Smooth muscle cell (in vitro differentiated cells): ENCODE measurements around the gene QRFP. TPM values are rescaled to one million over a fixed set of nuclear protein-coding genes. Genes with fewer than 3 reads are reported as not detected.
"Not testable (repeated sequence)": the region's sequence is repeated elsewhere in the genome, so short reads cannot be mapped to it uniquely, and the experiment has no call there.

Experiments used
- DNase-seq: peaks from one replicate; lab custom pipeline; 2025; ENCODE audit not compliant: unreplicated experiment; lab: John Stamatoyannopoulos, UW
- H2AFZ ChIP-seq: fragments of 200-600 bp; sonication (generic); 2 replicates; pipeline ENCODE4 v1.6.0; 2016; ENCODE audit warnings: antibody characterized with exemption, low read depth, mild to moderate bottlenecking
- H3F3A ChIP-seq: fragments of 200-600 bp; sonication (generic); 2 replicates; pipeline ENCODE4 v1.6.0; 2017; ENCODE audit warnings: antibody characterized with exemption, low read depth
- H3K27ac ChIP-seq: fragments of 200-600 bp; sonication (generic); 2 replicates; pipeline ENCODE4 v1.5.1; 2016; ENCODE audit warnings: low read depth, mild to moderate bottlenecking
- H3K27me3 ChIP-seq: fragments of 200-600 bp; sonication (generic); 2 replicates; pipeline ENCODE4 v1.6.1; 2016; ENCODE audit warnings: low read depth, mild to moderate bottlenecking
- H3K36me3 ChIP-seq: fragments of 200-600 bp; sonication (generic); 2 replicates; pipeline ENCODE4 v1.5.1; 2016; ENCODE audit warnings: low read depth
- H3K4me1 ChIP-seq: fragments of 200-600 bp; sonication (generic); 2 replicates; pipeline ENCODE4 v1.5.1; 2016; ENCODE audit warnings: low read depth
- H3K4me2 ChIP-seq: fragments of 200-600 bp; sonication (generic); 2 replicates; pipeline ENCODE4 v1.6.0; 2016; ENCODE audit warnings: mild to moderate bottlenecking
- H3K4me3 ChIP-seq: fragments of 200-600 bp; sonication (generic); 2 replicates; pipeline ENCODE4 v1.5.1; 2016; ENCODE audit warnings: mild to moderate bottlenecking
- H3K79me2 ChIP-seq: fragments of 200-600 bp; sonication (generic); 2 replicates; pipeline ENCODE4 v1.6.0; 2016; ENCODE audit warnings: low read depth, mild to moderate bottlenecking
- H3K9ac ChIP-seq: fragments of 200-600 bp; sonication (generic); 2 replicates; pipeline ENCODE4 v1.6.0; 2016; ENCODE audit warnings: low read depth
- H3K9me3 ChIP-seq: fragments of 200-600 bp; sonication (generic); replicated peaks from 2 replicates; pipeline ENCODE4 v1.5.1; 2016; ENCODE audit warnings: low read depth
- H4K20me1 ChIP-seq: fragments of 200-600 bp; sonication (generic); 2 replicates; pipeline ENCODE4 v1.6.0; 2016; ENCODE audit warnings: low read depth
- CTCF ChIP-seq: fragments of 200-600 bp; sonication (generic); IDR thresholded peaks from 2 replicates; pipeline ENCODE4 v1.5.1; 2017; ENCODE audit warnings: borderline replicate concordance, mild to moderate bottlenecking, antibody characterized with exemption; ENCODE audit not compliant: insufficient read depth, poor library complexity, severe bottlenecking
- WGBS: methylation state at CpG from one replicate; pipeline ENCODE4 v1.1.7; 2016; ENCODE audit warnings: low lambda C conversion rate; 5-methylcytosine and 5-hydroxymethylcytosine counted together
- polyA plus RNA-seq: library from polyadenylated mRNA; unstranded; fragments of >200 nt; fragmentation: Nextera tagmentation; extraction: Ambion mirVana; gene quantifications from 2 replicates; pipeline ENCODE4 v1.2.1, GENCODE V29; 2016
- total RNA-seq: library from RNA; depleted of rRNA; stranded (reverse); fragments of >200 nt; gene quantifications from 2 replicates; pipeline ENCODE4 v1.2.3, GENCODE V29; 2014

Gene QRFP
- total and polyA plus RNA-seq, 2 experiments from 2014 or later: 0.15 TPM; not detected in 1

GRCh38 chr9:130912932-130913598 lies 16.5 kb upstream of the QRFP start:
- Histone ChIP-seq H3K4me2 (no peak overlapping the region), H3K4me1 (no peaks in the 10 kb centered on the region), H3K4me3 (no peak overlapping the region), H2AFZ (no peak overlapping the region), H3K27ac (no peak overlapping the region), H3F3A (no peaks in the 10 kb centered on the region), H3K9me3 (no peaks in the 10 kb centered on the region), H4K20me1 (no peaks in the 10 kb centered on the region), H3K79me2 (no peaks in the 10 kb centered on the region), H3K27me3 (no peaks in the 10 kb centered on the region), H3K9ac (no peak overlapping the region), H3K36me3 (no peaks in the 10 kb centered on the region)
- TF ChIP-seq CTCF: no peak
- DNase-seq: no peak
- 86% methylated on average over 38 of the region's 38 CpGs for WGBS

GRCh38 chr9:130911254-130912049 lies 14.8 kb upstream of the QRFP start:
- Histone ChIP-seq H3K9ac (no peak overlapping the region), H3K4me1 (no peaks in the 10 kb centered on the region), H4K20me1 (no peaks in the 10 kb centered on the region), H3K4me3 (no peak overlapping the region), H3F3A (no peaks in the 10 kb centered on the region), H2AFZ (no peak overlapping the region), H3K9me3 (no peaks in the 10 kb centered on the region), H3K27me3 (no peaks in the 10 kb centered on the region), H3K79me2 (no peaks in the 10 kb centered on the region), H3K36me3 (no peaks in the 10 kb centered on the region), H3K4me2 (no peak overlapping the region), H3K27ac (no peak overlapping the region)
- TF ChIP-seq CTCF: no peak
- 95% methylated on average over 26 of the region's 26 CpGs for WGBS
- DNase-seq: no peak

- not testable (repeated sequence) for H3K27me3 ChIP-seq, H3K4me1 ChIP-seq, H3K9me3 ChIP-seq, H3F3A ChIP-seq, H2AFZ ChIP-seq, H3K9ac ChIP-seq, H3K4me2 ChIP-seq, H3K79me2 ChIP-seq, H3K36me3 ChIP-seq, H4K20me1 ChIP-seq, DNase-seq, H3K4me3 ChIP-seq, H3K27ac ChIP-seq
- WGBS: 69% methylated on average over 1 of the region's 1 CpG
Measured at GRCh38 chr9:130910670-130911069, 14.1 kb upstream of the QRFP start.

GRCh38 chr9:130910041-130910440 lies 13.4 kb upstream of the QRFP start:
- H3K4me2 ChIP-seq, DNase-seq, H2AFZ ChIP-seq, H3K79me2 ChIP-seq, H3K4me3 ChIP-seq, H3K9me3 ChIP-seq, H3K9ac ChIP-seq, H3K27me3 ChIP-seq, H3K36me3 ChIP-seq, H3K27ac ChIP-seq, H3F3A ChIP-seq, H3K4me1 ChIP-seq, H4K20me1 ChIP-seq: not testable (repeated sequence)
- 90% methylated on average over 19 of the region's 27 CpGs for WGBS
